GM23338 (cell line): ENCODE data around the gene MARCHF2.

Experiments
- CREB1 ChIP-seq: fragments of 250-450 bp; sonication (Bioruptor Pico); IDR thresholded peaks from 2 replicates; pipeline ENCODE4 v1.5.0; 2020; ENCODE audit warnings: low read depth, mild to moderate bottlenecking, moderate library complexity
- CTCF ChIP-seq, 2 experiments: fragments of 200-600 bp in 1 of 2; sonication (generic) in 1 of 2; conservative IDR thresholded peaks; 2 replicates each; pipeline versions ENCODE4 v1.5.1 to v1.6.1; 2016 to 2017; ENCODE audit warnings: antibody characterized with exemption in 2 of 2, low read depth in 2 of 2, mild to moderate bottlenecking in 2 of 2, moderate library complexity in 1 of 2
- ETS1 ChIP-seq: IDR thresholded peaks from 2 replicates; pipeline ENCODE4 v1.6.1; 2016; ENCODE audit warnings: antibody characterized with exemption
- EZH2 ChIP-seq: fragments of 200-600 bp; sonication (generic); IDR thresholded peaks from one replicate; pipeline ENCODE4 v1.8.0; 2017; ENCODE audit warnings: antibody characterized with exemption, mild to moderate bottlenecking, low read depth; ENCODE audit not compliant: unreplicated experiment
- EZH2phosphoT487 ChIP-seq: fragments of 200-600 bp; sonication (generic); IDR thresholded peaks from one replicate; pipeline ENCODE4 v1.8.1; 2018; ENCODE audit warnings: antibody characterized with exemption; ENCODE audit not compliant: unreplicated experiment
- POLR2AphosphoS5 ChIP-seq: IDR thresholded peaks from 2 replicates; pipeline ENCODE4 v1.6.1; 2016; ENCODE audit warnings: antibody characterized with exemption, low read depth
- REST ChIP-seq: IDR thresholded peaks from one replicate; pipeline ENCODE4 v1.6.1; 2018; ENCODE audit warnings: antibody characterized with exemption; ENCODE audit not compliant: unreplicated experiment
- STAT1 ChIP-seq: IDR thresholded peaks from one replicate; pipeline ENCODE4 v1.6.1; 2016; ENCODE audit warnings: antibody characterized with exemption; ENCODE audit not compliant: unreplicated experiment

GRCh38 chr19:8457209-8457608 is 44.1 kb downstream of the MARCHF2 start:
- no peak for TF ChIP-seq CTCF (conservative IDR thresholded peaks at IDR 0.05; ENCODE audit: low read depth in 2 of 2)
- TF ChIP-seq ETS1, result no peak
- no peak for TF ChIP-seq CREB1 (CRISPR knock-in tag)
- TF ChIP-seq EZH2phosphoT487, result no peak
- TF ChIP-seq REST, result no peak
- no peak for TF ChIP-seq POLR2AphosphoS5
- TF ChIP-seq EZH2, result no peak
- no peak for TF ChIP-seq STAT1
